NCI-H1417 treated with DMSO at 0.1 percent for 48 hours (cell line): Measurements from ENCODE around the gene TTC16.

Experiments
- DNase-seq: peaks from one replicate; lab custom pipeline; 2025; lab: John Stamatoyannopoulos, UW

The TTC16 gene, protein sequence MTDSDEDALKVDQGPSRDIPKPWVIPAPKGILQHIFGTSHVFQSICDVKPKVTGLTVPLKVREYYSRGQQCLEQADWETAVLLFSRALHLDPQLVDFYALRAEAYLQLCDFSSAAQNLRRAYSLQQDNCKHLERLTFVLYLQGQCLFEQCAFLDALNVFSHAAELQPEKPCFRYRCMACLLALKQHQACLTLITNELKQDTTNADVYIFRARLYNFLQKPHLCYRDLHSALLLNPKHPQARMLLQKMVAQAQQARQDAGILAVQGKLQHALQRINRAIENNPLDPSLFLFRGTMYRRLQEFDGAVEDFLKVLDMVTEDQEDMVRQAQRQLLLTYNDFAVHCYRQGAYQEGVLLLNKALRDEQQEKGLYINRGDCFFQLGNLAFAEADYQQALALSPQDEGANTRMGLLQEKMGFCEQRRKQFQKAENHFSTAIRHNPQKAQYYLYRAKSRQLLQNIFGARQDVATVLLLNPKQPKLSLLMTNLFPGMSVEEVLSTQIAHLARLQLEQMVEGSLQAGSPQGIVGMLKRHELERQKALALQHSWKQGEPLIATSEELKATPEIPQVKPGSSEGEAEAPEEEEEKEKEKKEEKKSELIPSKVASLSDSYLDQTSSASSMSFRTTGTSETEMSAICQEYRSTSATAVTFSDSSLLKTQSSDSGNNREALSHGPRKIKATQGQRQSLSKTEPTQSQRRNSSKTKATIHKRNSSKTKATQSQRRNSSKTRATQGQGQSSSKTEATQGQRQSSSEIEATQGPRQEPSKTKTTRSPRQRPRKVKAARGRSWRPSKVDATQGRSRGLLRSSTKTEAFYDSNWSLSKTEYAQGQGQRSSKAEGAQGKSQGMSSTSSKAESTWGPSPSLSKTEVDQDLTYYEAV

DNA sequence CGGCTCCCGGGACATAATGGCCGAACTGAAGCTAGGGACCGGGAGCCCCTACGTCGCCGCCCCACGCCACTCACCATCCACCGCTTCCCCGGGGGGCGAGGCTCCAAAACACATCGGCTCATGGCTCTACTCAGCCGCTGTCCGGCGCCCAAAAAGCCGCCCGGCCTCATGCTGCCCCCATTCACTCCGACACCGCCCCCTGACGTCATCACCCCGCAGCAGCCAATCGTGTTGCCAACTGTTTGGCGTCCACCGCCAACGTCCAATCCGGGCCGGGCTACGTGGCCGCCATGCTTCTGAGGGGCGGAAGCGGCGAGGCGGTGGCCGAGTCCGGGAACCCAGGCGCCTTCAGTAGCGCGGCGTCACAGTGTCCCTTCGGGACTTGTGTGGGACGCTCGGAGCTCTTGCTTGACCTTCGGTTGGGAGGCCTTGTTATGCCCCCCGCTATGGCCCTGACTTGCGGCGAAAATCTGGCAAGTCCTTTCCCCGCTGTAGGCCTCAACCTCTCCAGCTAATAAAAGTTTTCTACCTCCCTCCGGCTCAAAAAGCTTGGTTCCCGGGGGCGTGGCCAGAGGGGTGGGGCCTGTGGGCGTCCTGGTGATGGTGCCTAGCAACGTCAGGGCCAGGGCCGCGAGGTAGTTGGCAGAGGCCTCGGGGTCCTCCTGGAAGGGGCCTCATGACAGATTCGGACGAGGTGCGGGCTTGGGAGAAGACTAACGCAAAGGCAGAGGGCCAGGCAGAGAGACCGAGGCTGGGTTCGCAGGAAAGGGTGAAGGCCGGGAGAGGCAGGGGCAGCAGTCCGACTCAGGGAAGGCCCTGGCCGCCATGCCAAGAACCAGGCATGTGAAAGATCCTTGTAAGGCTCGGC, at the start of gene TTC16, which contains the start of gene PTRH1:
TSS of gene TTC16 (plus strand) at position 610 of the 868 bp plus-strand sequence. CDS start at position 677, 67 bp downstream.
TSS of gene PTRH1 (minus strand) at position 194 of the 868 bp plus-strand sequence. CDS start at position 170, 24 bp downstream.
- peak; percentile 85 for DNase-seq

DNA sequence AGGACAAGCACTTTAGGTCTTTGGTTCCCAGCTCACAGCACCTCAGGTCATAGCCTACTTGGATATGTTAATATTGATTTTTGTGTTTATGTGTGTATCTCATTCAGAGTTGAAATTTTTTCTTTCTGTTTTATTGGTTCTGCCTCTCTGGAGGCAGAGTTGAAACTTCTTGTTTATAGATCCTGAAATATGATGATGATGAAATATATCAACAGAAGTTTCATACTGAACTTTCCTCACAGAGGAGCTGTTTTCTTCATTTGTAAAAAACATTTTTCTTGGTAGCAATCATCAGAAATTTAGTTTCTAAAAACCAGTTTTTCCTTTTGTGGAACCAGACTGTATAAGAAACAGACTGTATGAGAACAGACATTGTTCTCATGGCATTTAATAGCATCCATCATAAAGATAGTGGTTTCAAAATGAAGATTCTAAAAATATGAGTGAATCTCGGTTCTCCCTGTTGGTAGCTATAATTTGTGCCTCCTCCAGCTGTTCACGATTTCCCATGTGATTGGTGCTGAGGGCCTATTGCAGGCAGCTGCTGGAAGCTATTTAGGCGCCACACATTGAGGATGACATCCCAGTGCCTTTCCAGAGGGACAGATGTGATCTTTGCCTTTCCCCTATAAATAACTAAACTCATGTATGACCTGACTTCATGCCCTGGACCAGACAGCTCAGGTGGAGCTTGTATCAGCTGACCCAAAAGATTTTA, 48.6 kb upstream of the TTC16 start:
- no peak for DNase-seq

DNA sequence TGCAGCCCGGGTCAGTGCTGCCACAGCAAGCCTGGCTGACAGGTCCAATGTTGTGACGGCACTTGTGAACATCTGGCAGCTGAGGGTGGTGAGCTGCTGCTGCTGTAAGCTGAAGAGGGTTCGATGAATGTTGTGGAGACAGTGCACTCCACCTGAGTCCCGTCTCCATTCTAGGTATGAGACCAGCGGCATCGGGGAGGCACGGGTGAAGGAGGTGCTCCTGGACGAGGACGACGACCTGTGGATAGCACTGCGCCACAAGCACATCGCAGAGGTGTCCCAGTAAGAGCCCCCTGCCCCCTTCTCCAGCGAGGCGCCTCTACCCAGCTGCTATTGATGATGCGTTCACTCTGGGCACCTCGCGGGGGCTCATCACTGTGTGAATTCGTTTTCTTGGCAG, 48.0 kb upstream of the TTC16 start:
- no peak for DNase-seq

DNA sequence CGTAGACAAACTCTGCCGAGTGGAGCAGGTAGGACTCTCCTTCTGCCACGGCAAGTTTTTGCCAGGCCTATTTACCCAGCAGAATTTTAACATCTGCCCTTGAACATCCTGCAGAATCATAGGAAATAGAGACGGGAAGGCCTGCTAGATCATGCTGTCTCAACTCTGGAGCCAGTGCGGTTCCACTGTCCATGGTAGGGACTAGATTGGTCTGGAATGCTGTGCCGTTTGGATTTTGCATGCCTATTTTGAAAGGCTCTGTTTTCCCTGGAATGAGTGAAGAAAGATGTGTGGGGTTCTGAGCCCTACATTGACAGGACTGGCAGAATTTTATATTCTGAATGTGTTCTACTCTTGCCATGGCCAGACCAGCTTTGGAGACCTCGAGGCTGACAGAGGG, 42.6 kb upstream of the TTC16 start:
- DNase-seq, result no peak

DNA sequence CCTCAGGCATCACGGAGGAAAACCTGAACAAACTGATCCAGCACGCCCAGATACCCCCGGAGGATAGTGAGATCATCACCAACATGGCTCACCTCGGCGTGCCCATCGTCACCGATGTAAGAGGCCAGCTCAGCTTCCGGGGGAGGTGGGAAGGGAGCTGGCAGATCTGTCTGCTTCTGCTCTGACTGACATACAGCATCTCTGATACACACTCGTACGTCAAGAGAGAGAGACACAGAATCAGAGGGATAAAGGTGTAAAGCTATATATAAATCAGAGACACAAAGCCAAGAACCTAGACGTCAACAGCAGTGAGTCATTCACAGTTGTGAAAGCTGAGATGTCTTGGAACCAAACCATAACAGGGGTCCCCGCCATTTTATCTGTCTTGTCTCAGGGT, 39.2 kb upstream of the TTC16 start:
- DNase-seq, result no peak

DNA sequence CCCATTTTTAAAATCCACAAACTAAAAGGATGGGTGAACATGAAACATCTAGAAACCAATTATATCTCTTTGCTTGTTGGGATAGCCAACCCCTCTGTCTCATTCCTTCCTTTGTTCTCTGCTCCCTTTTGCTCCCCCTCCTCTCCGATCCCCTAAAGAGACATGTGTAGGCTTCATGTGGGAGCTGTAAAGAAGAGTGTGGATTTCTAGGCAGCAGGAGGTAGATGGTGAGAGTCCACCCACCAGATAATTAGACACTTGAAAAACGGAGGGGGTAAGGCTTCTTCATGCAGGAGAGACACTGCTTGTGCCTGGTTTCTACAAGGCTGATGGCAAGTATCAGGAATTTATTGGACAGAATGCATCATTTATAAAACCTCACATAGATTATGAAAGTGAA, 36.4 kb upstream of the TTC16 start:
- no peak for DNase-seq

DNA sequence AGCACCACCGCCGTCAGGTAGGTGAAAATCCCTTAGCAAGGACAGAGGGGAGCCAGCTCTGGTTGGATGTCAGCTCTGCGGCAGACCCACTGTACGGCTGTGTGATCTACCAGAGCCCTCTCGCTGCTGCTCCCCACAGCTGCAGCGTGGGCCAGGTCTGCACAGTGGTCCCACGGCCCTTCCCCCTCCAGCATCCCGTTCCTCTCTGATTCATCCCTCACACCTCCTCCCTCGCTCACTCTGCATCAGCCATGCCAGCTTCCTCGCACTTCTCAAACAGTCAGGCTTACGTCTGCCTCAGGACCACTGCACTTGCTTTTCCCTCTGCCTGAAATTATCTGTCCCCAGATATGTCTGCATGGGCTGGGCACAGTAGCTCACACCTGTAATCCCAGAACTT, 35.7 kb upstream of the TTC16 start:
- no peak for DNase-seq

DNA sequence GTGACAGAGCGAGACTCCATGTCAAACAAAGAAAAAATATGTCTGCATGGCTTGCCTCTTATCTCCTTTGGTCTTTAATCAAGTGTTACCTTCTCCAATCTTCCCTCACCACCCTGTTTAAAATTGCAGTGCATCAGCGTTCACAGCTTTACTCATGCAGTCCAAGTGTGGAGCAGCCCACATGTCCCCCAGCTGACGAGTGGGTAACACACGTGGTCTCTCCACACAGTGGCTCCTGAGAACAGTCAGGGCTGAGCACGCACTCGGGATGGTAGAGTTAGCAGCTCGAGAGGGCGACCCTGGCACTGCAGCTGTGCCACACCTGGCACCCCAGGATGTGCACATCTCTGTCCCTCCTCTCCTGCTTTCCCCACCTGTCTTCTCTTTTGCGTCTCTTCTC, 35.0 kb upstream of the TTC16 start:
- no peak for DNase-seq

DNA sequence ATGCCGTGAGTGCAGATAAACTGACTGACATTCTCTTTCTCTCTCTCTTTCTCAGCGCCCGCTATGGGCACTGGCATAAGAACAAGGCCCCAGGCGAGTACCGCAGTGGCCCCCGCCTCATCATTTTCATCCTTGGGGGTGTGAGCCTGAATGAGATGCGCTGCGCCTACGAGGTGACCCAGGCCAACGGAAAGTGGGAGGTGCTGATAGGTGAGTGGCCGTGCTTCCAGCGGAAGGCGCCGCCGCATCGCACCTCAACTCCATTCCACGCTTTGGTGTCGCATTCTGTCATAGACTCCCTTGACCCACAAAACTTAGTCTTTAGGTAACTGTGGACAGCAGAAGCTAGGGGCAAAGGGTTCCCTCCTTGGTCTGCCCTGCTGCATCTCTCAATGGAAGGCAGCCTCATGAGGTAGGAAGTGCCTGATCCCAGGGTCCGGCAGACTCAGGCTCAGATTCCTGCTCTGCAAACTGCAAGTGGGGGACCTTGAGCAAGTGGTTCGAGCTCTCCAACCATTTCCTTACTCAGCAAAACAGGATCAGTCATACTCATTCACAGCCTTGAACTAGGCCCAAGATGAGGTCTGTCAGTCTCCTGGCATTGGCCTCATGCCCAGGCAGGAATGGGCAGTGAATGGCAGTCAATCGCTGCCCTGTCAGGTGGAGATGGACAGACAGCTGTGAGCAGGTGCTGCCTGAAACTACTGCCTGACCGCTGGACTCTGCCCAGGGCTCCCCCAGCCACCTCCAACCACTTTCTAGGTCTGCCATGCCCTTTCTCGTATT, 33.3 kb upstream of the TTC16 start:
- no peak for DNase-seq

DNA sequence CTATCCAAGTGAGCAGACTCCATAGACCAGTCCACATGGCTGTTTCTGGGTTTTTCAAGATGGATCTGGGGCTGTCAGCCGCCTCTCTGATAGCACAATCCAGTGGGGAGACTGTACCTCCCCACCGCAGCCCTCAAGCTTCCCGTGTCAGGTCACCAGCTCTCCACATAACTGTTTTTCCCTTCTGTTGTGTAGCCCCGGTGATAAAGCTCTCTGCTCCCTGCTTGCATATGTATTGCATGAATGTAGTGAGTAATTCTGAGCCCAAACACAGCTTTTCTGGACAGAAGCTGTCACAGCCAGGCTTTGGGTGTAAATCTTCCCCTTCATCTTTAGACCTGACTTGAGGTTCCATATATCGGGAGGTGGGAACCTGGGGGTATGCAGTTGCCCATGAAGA, 32.2 kb upstream of the TTC16 start:
- DNase-seq, result no peak

DNA sequence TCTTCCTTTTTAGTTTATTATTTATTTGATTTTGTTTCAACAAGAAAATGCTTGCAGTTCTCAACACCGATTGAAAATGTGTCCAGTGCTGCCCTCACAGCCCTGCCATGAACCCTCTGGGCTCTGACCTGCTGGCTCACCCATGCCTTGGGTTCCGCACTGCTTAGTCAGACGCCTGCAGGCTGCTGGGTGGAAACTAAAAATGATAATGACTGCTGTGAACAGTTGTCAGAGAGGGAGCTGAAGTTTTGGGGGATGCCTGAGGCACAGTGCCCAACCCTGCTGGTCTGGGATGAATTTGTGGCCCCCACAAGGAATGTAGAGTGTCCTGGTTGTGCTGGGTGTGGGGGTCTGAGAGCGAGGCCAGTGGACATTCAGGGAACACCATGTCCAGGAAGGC, 31.3 kb upstream of the TTC16 start:
- no peak for DNase-seq

DNA sequence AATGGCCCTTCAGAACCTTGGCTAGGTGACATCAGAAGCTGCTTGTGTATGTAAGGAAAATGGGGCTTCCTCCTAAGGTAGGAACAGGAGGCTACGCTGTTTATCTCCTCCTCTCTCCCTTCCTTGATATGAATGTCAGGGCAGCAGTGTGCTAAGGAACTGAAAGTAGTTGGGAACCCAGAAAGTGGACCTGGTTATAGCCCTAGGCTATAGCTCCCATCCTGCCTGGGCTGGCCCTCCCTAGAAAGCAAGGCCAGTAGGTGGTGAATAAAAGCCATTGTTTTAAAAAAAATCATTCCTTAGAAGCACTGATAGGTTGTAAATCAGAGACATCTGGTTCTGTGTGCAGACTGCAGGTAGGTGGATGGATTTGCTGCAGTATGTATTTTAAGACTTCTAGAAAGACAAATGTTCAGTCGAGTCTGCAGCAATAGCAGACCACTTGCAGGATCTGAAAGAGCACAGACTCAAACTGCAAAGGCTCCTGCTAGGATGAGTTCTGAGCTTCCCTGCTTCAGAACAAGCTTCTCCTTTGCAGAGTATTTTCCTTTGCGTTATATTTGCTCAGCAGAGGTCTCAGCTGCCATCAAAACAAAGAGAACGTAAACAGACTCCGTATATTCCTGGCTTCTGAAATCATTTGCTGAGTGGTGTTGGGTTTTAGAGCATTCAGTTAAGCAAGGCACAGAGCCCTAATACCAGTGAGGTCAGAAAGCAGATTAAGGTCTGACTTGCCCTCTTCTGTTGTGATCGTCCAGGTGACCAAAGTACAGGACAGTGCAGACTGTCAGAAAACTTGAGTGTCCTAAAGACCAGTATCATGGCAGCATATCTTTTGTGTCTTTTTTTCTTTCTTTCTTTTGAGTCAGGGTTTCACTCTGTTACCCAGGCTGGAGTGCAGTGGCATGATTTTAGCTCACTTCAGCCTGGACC, 29.2 kb upstream of the TTC16 start:
- no peak for DNase-seq

DNA sequence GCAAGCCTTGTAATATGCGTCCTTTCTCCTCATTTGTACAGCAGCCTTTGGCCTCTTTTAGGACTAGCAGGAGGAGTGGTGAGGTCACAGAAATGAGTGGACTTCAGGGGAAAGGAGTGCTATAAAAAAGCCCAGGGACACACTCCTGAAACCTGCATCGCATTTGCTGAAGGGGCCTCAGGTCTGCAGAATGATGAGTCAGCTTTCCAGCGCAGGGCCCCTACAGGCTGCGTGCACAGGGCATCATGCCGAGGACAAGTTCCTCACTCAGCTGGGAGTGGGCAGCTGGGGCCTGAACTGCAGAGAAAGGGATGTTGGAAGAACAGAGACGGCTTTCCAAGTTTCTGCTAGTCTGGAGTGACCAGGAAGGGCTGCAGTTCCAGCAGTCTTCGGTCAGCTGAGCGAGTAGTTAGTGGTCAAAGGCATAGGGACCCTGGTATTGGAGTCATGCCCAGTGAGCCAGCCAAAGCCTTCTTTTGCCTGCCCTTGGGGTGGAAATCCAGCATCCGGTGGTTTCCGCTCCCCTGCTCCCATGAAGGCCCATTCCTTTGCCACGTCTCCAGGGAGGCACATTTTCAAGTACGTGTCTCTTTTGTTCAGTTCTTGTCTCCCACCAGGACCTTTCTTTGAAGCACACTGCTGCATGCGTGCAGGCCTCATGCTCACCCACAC, 26.4 kb upstream of the TTC16 start:
- no peak for DNase-seq

DNA sequence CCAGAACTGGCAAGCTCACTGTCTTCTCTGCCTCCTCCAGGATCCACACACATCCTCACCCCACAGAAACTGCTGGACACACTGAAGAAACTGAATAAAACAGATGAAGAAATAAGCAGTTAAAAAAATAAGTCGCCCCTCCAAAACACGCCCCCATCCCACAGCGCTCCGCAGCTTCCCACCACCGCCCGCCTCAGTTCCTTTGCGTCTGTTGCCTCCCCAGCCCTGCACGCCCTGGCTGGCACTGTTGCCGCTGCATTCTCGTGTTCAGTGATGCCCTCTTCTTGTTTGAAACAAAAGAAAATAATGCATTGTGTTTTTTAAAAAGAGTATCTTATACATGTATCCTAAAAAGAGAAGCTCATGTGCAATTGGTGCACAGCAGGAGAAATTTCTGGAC, 25.1 kb upstream of the TTC16 start:
- no peak for DNase-seq

DNA sequence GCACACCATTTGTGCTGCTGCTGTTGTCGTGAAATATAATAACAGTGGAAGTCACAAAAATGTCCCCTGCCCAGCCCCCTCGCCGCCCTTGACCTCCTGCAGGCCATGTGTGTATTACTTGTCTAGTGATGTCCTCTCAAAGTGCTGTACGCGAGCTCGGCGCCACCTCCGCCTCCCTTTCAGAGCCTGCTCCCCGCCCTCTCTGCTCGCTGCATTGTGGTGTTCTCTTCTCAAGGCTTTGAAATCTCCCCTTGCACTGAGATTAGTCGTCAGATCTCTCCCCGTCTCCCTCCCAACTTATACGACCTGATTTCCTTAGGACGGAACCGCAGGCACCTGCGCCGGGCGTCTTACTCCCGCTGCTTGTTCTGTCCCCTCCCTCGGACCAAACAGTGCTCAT, 23.8 kb upstream of the TTC16 start:
- DNase-seq, result no peak

DNA sequence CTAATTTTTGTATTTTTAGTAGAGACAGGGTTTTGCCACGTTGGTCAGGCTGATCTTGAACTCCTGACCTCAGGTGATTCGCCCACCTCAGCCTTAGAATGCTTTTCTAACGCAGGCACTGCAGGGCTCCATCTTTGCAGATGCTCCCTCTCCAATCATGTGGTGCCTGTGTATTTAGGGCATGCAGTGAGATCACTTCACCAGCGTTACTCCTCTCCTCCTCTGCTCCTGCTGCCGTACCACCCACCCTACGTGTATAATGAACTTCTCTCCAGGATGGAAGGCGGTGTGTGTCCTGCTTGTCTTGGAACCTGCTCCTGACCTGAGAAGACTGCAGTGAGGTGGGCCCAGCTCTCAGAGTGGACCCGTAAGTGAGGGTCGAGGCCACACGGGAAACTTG, 22.7 kb upstream of the TTC16 start:
- no peak for DNase-seq

DNA sequence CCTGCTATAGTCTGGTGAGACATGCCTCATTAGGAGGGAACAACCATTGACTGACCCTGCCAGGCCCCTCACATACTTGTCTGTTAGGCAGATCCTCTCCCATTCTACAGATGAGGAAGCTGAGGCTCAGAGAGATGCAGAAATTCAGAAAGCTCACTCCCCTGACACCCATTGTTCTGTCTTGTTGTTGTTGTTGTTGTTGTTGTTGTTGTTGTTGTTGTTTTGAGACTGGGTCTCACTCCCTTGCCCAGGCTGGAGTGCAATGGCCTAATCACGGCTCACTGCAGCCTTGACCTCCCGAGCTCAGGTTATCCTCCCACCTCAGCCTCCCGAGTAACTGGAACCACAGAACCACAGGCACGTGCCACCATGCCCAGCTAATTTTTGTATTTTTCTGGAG, 22.2 kb upstream of the TTC16 start:
- DNase-seq, result no peak

DNA sequence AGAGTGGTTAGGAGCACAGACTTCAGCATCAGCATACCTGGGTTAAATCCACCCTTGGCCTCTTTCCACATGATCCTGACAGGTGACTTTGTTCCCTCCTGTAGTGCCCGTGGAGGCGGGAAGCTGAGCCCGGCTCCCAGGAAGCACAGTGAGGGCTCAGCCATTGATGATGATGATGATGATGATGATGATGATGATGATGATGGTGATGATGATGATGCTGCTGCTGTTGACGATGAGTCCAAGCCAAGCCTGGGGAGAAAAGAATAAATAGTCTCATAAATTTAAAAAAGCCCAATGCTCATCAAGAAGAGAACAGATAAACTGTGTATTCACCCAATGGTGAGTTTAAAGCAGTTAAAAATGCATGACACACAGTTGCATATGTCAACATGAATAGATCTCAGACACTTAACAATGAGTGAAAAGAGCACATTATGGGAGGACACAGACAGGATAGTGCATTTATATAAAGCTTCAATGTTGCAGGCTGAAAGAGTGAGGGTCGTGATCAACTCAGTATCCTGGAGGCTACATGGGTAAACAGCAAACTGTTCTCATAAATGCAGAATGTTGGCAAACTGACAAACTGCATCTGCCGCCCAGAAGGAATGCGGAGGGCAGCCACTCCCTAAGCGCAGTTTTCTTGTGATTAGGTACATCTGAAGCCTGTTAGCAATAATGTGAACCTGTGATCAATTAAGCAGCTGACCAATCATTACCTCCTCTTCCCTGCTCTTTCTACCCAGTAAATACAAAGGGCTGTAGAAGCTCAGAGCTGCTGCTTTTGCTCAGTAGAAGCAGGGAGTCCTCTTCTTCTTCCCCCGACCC, 20.8 kb upstream of the TTC16 start:
- DNase-seq, result no peak
